ENCODE measurements around the gene CNTN4. TPM values are rescaled to one million over a fixed set of nuclear protein-coding genes. Genes with fewer than 3 reads are reported as not detected.

CNTN4 gene
- total and polyA plus RNA-seq, 2 donors (not counting 3 experiments of a cell fraction or from before 2014, with no cell fraction given) = not detected

DNA sequence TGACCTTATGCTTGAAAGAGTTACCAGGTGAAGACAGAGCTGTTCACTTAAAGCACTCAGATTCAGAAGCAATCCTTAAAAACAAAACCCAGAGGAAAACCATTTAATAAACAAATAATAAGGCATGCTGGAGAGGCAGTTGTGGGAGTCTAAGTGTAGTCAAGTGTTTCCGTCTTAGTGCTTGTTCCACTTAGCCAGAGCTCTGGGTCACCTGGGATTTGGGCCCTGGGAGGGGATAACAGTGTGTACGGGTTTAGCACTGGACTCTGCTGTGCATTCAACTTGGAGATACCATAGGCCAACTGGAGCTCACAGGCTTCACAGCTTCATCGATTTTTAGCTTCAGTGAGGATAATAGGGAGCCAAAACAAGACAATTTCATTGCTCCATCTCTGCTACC is 444.6 kb downstream of the CNTN4 start:
- no peak overlapping the region for H3K9ac ChIP-seq (replicated peaks; ENCODE audit: extremely low read depth, insufficient read depth, low read length)
- ChIA-PET POLR2A (no interaction called here), CTCF (no interaction called here)
- no peak overlapping the region for H2AFZ ChIP-seq (ENCODE audit: low read depth, low read length)
- dilution Hi-C loops (cut with MboI; ENCODE audit: extremely low pct_ligation_motif_present, low sequenced_read_pairs) (no loop called here), intact Hi-C loops (cut with micrococcal nuclease) (no loop called here)
- no peak overlapping the region for H3K27ac ChIP-seq (ENCODE audit: insufficient read depth, low read depth, low read length)
- H3K4me2 ChIP-seq (ENCODE audit: insufficient read depth, low read length) = no peak overlapping the region
- no peaks in the 10 kb centered on the region for H3K4me1 ChIP-seq (ENCODE audit: control insufficient read depth, extremely low read depth, insufficient read depth, low read length)
- BruUV-seq (replicated peaks) = no TSS peak
- DNase-seq (ENCODE audit: low read depth, low spot score) = no peak
- H3K9me1 ChIP-seq (replicated peaks; ENCODE audit: control insufficient read depth, extremely low read depth, insufficient read depth, low read length) = no peaks in the 10 kb centered on the region
- no peaks in the 10 kb centered on the region for H3K36me3 ChIP-seq (ENCODE audit: control insufficient read depth in 2 of 2, extremely low read depth in 1 of 2, insufficient read depth in 2 of 2, low read length in 2 of 2)
- H3K79me2 ChIP-seq (ENCODE audit: control insufficient read depth, insufficient read depth, low read length) = no peaks in the 10 kb centered on the region
- H4K20me1 ChIP-seq (replicated peaks; ENCODE audit: control insufficient read depth, extremely low read depth, insufficient read depth, low read length) = no peaks in the 10 kb centered on the region
- TF ChIP-seq, protein P1, sequence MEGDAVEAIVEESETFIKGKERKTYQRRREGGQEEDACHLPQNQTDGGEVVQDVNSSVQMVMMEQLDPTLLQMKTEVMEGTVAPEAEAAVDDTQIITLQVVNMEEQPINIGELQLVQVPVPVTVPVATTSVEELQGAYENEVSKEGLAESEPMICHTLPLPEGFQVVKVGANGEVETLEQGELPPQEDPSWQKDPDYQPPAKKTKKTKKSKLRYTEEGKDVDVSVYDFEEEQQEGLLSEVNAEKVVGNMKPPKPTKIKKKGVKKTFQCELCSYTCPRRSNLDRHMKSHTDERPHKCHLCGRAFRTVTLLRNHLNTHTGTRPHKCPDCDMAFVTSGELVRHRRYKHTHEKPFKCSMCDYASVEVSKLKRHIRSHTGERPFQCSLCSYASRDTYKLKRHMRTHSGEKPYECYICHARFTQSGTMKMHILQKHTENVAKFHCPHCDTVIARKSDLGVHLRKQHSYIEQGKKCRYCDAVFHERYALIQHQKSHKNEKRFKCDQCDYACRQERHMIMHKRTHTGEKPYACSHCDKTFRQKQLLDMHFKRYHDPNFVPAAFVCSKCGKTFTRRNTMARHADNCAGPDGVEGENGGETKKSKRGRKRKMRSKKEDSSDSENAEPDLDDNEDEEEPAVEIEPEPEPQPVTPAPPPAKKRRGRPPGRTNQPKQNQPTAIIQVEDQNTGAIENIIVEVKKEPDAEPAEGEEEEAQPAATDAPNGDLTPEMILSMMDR (IDR thresholded peaks at IDR 0.05; ENCODE audit: extremely low read depth in 1 of 2, insufficient read depth in 1 of 2, low read depth in 1 of 2, low read length in 2 of 2) = no peak
- TF ChIP-seq JUN (IDR thresholded peaks at IDR 0.05; ENCODE audit: borderline replicate concordance, insufficient read depth, insufficient read length, low read depth) = no peak
- TF ChIP-seq MYC (IDR thresholded peaks at IDR 0.05; ENCODE audit: low read depth, low read length) = no peak
- TF ChIP-seq EZH2 (IDR thresholded peaks at IDR 0.05; ENCODE audit: borderline replicate concordance, low read depth, low read length, severe bottlenecking) = no peak
- no peak for TF ChIP-seq POLR2A (IDR thresholded peaks at IDR 0.05; ENCODE audit: low read depth, low read length)
- no peak for TF ChIP-seq FOS (IDR thresholded peaks at IDR 0.05; ENCODE audit: borderline replicate concordance, insufficient read depth, low read length)
- TF ChIP-seq, protein P2, sequence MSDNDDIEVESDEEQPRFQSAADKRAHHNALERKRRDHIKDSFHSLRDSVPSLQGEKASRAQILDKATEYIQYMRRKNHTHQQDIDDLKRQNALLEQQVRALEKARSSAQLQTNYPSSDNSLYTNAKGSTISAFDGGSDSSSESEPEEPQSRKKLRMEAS (IDR thresholded peaks at IDR 0.05; ENCODE audit: insufficient read depth, insufficient read length) = no peak
- no peak for TF ChIP-seq POLR2AphosphoS5 (IDR thresholded peaks at IDR 0.05; ENCODE audit: insufficient read depth, low read depth, low read length)
- no peak overlapping the region for H3K4me3 ChIP-seq (replicated peaks in 1 of 3; ENCODE audit: insufficient read depth in 1 of 3, low read depth in 1 of 3, low read length in 3 of 3)
- no peaks in the 10 kb centered on the region for H3K27me3 ChIP-seq (ENCODE audit: control insufficient read depth in 2 of 2, insufficient read depth in 2 of 2, low read length in 2 of 2)
- H3K9me3 ChIP-seq (replicated peaks; ENCODE audit: control insufficient read depth, insufficient read depth, low read length) = peaks cover 3% of the 10 kb centered on the region
- no peak for FAIRE-seq

Measured in endothelial cell of umbilical vein (primary cell).